Measurements from ENCODE around the gene MTX3. TPM values are rescaled to one million over a fixed set of nuclear protein-coding genes. Genes with fewer than 3 reads are reported as not detected.

MTX3 gene
- total and polyA plus RNA-seq, 2 experiments from 2014 or later: 7.3 to 16.7 TPM

DNA sequence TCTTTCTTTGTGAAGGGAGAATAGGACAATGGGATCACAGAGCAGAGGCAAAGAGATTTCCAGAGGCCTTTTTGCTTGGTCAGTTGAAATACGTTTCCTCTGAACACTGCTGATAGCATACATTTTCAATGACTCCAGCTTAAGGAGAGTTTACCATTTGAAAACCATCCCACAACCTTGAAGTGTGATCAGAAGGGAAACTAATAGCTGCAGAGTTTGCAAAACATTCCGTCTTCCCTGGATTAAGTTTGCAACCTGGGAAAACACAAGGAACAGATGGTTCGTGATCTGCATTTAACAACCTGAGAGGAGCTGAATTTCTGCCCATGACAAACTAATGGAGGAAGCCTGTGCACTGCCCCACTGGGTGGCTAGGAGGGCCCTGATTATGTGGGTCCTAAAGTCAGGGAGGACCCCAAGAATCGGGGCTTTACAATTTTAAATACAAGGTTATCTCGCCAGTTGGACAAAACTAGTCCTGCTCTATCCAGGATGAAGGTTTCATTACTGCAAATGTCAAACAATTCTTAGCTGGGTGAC lies 35.6 kb downstream of the MTX3 start:
- H3K4me3 ChIP-seq: no peak overlapping the region
- H3K9me3 ChIP-seq (ENCODE audit: low read depth): no peaks in the 10 kb centered on the region
- H3K27me3 ChIP-seq: no peaks in the 10 kb centered on the region
- H3K36me3 ChIP-seq: no peaks in the 10 kb centered on the region
- no peaks in the 10 kb centered on the region for H3K4me1 ChIP-seq (ENCODE audit: low read depth)
- no peak for TF ChIP-seq CTCF (IDR thresholded peaks at IDR 0.05; ENCODE audit: low read depth, low read length)
- H3K27ac ChIP-seq: no peak overlapping the region
- no peak for DNase-seq (ENCODE audit: low read depth in 1 of 2, low spot score in 1 of 2)

DNA sequence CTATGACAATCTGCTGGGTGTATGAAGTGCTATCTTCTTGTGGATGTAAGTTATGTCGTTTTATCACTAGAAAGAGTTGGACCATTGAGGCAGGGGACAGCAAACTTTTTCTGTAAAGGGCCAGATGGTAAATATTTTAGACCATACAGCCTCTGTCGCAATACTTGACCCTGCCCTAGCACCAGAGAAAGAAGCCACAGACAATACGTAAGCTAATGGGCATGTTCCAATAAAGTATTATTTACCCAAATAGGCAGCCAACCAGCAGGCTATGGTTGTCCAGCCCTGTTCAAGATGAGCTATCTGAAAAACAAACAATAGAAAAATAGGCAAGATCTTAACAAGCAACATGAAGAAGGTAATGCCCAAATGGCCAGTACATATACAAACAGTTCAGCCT lies 36.4 kb downstream of the MTX3 start:
- no peaks in the 10 kb centered on the region for H3K9me3 ChIP-seq (ENCODE audit: low read depth)
- H3K27ac ChIP-seq: no peak overlapping the region
- DNase-seq (ENCODE audit: low read depth in 1 of 2, low spot score in 1 of 2): peak in 1 of 2 donors; percentile 6
- no peak overlapping the region for H3K4me3 ChIP-seq
- no peaks in the 10 kb centered on the region for H3K4me1 ChIP-seq (ENCODE audit: low read depth)
- H3K27me3 ChIP-seq: no peaks in the 10 kb centered on the region
- no peak for TF ChIP-seq CTCF (IDR thresholded peaks at IDR 0.05; ENCODE audit: low read depth, low read length)
- H3K36me3 ChIP-seq: no peaks in the 10 kb centered on the region

DNA sequence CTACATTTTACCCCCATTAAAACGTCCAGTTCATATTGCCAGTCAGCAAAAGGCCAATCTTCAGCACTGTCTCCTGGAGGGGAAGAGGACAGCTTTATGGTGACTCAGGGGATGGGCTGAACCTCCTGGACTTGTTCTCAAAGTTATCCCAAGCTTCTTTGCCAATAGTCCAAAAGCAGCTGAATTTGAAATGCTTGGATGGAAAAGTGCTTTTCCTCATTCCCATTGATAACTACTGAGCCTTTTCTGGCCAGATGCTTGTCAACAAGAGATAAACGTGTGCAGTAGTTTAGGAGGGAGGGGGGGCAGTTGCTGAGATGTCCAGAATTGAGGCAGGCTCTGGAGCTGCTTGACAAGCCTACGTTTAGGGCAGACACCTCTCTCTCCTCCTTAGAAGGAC lies 43.5 kb downstream of the MTX3 start:
- Histone ChIP-seq H3K4me3 (no peak overlapping the region), H3K27me3 (no peaks in the 10 kb centered on the region), H3K27ac (no peak overlapping the region), H3K36me3 (no peaks in the 10 kb centered on the region), H3K9me3 (ENCODE audit: low read depth) (no peaks in the 10 kb centered on the region), H3K4me1 (ENCODE audit: low read depth) (no peaks in the 10 kb centered on the region)
- no peak for TF ChIP-seq CTCF (IDR thresholded peaks at IDR 0.05; ENCODE audit: low read depth, low read length)
- DNase-seq (ENCODE audit: low read depth in 1 of 2, low spot score in 1 of 2): no peak

GRCh38 chr5:79938468-79938867 lies 52.6 kb downstream of the MTX3 start:
- no peaks in the 10 kb centered on the region for H3K9me3 ChIP-seq (ENCODE audit: low read depth)
- no peak overlapping the region for H3K4me3 ChIP-seq
- DNase-seq (ENCODE audit: low read depth in 1 of 2, low spot score in 1 of 2): no peak
- no peak for TF ChIP-seq CTCF (IDR thresholded peaks at IDR 0.05; ENCODE audit: low read depth, low read length)
- H3K27me3 ChIP-seq: no peaks in the 10 kb centered on the region
- no peaks in the 10 kb centered on the region for H3K4me1 ChIP-seq (ENCODE audit: low read depth)
- no peaks in the 10 kb centered on the region for H3K36me3 ChIP-seq
- no peak overlapping the region for H3K27ac ChIP-seq

GRCh38 chr5:79936646-79937216 lies 54.3 kb downstream of the MTX3 start:
- H3K9me3 ChIP-seq (ENCODE audit: low read depth): no peaks in the 10 kb centered on the region
- H3K36me3 ChIP-seq: no peaks in the 10 kb centered on the region
- H3K27ac ChIP-seq: no peak overlapping the region
- no peak for TF ChIP-seq CTCF (IDR thresholded peaks at IDR 0.05; ENCODE audit: low read depth, low read length)
- no peaks in the 10 kb centered on the region for H3K27me3 ChIP-seq
- H3K4me1 ChIP-seq (ENCODE audit: low read depth): no peaks in the 10 kb centered on the region
- H3K4me3 ChIP-seq: no peak overlapping the region
- DNase-seq (ENCODE audit: low read depth in 1 of 2, low spot score in 1 of 2): peak in 1 of 2 donors; percentile 11
